DOHH2 (cell line): ENCODE data around the gene RABGAP1L.

Source experiments
- H3F3A ChIP-seq: fragments of 200-600 bp; sonication (generic), shearing (Covaris generic); 2 replicates; pipeline ENCODE4 v1.6.0; 2016; ENCODE audit warnings: antibody characterized with exemption, mild to moderate bottlenecking; ENCODE audit not compliant: control insufficient read depth, insufficient read depth
- H3K27ac ChIP-seq: fragments of 200-600 bp; sonication (generic); 2 replicates; pipeline ENCODE4 v1.5.1; 2014; ENCODE audit warnings: low read depth, mild to moderate bottlenecking, low read length, moderate library complexity
- H3K27me3 ChIP-seq: fragments of 200-600 bp; sonication (generic); 2 replicates; pipeline ENCODE4 v1.6.1; 2014; ENCODE audit warnings: mild to moderate bottlenecking, low read length, mixed read lengths; ENCODE audit not compliant: control insufficient read depth
- H3K36me3 ChIP-seq: fragments of 200-600 bp; sonication (generic); 2 replicates; pipeline ENCODE4 v1.6.1; 2014; ENCODE audit warnings: mild to moderate bottlenecking, low read length, moderate library complexity, mixed read lengths; ENCODE audit not compliant: control insufficient read depth
- H3K4me1 ChIP-seq: fragments of 200-600 bp; sonication (generic); 2 replicates; pipeline ENCODE4 v1.6.1; 2014; ENCODE audit warnings: mild to moderate bottlenecking, low read length, mixed read lengths; ENCODE audit not compliant: control insufficient read depth
- H3K4me2 ChIP-seq: fragments of 200-600 bp; sonication (generic); 2 replicates; pipeline ENCODE4 v1.6.0; 2014; ENCODE audit warnings: mild to moderate bottlenecking, low read length, moderate library complexity
- H3K4me3 ChIP-seq: fragments of 200-600 bp; sonication (generic); 2 replicates; pipeline ENCODE4 v1.5.1; 2014; ENCODE audit warnings: mild to moderate bottlenecking, low read length, mixed read lengths
- H3K79me2 ChIP-seq: fragments of 200-600 bp; sonication (generic); 2 replicates; pipeline ENCODE4 v1.6.1; 2014; ENCODE audit warnings: mild to moderate bottlenecking, low read length, mixed read lengths; ENCODE audit not compliant: control insufficient read depth
- H3K9me2 ChIP-seq: fragments of 200-600 bp; sonication (generic); replicated peaks from 2 replicates; pipeline ENCODE4 v1.6.1; 2014; ENCODE audit warnings: mild to moderate bottlenecking, low read length, mixed read lengths; ENCODE audit not compliant: control insufficient read depth
- H3K9me3 ChIP-seq: fragments of 200-600 bp; sonication (generic); 2 replicates; pipeline ENCODE4 v1.6.1; 2014; ENCODE audit warnings: antibody characterized with exemption, low read length, mixed read lengths; ENCODE audit not compliant: control insufficient read depth, insufficient read depth
- H4K20me1 ChIP-seq: fragments of 200-600 bp; sonication (generic); 2 replicates; pipeline ENCODE4 v1.6.0; 2014; ENCODE audit warnings: low read depth, mild to moderate bottlenecking, antibody characterized with exemption, low read length, moderate library complexity; ENCODE audit not compliant: control insufficient read depth, insufficient read depth
- EZH2phosphoT487 ChIP-seq: fragments of 200-600 bp; sonication (generic); IDR thresholded peaks from 2 replicates; pipeline ENCODE4 v1.6.1; 2017; ENCODE audit warnings: borderline replicate concordance, mild to moderate bottlenecking, antibody characterized with exemption, low read length, moderate library complexity, mixed read lengths
- TF ChIP-seq, protein P1 (sequence below): fragments of 200-600 bp; sonication (generic); IDR thresholded peaks from one replicate; pipeline ENCODE4 v1.5.1; 2014; ENCODE audit warnings: antibody characterized with exemption, mild to moderate bottlenecking, low read depth, low read length; ENCODE audit not compliant: poor library complexity, severe bottlenecking

Gene RABGAP1L

DNA sequence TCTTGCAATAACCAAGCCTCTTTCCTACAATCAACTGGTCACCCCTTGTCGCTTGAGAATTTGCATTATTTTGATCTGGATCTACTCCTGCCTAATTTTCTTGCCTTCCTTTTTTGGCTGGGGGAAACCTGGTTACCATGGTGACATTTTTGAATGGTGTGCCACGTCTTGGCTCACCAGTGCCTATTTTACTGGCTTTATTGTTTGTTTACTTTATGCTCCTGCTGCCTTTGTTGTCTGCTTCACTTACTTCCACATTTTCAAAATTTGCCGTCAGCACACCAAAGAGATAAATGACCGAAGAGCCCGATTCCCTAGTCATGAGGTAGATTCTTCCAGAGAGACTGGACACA, 289.2 kb downstream of the RABGAP1L start:
- TF ChIP-seq EZH2phosphoT487, result no peak
- TF ChIP-seq, protein P1, sequence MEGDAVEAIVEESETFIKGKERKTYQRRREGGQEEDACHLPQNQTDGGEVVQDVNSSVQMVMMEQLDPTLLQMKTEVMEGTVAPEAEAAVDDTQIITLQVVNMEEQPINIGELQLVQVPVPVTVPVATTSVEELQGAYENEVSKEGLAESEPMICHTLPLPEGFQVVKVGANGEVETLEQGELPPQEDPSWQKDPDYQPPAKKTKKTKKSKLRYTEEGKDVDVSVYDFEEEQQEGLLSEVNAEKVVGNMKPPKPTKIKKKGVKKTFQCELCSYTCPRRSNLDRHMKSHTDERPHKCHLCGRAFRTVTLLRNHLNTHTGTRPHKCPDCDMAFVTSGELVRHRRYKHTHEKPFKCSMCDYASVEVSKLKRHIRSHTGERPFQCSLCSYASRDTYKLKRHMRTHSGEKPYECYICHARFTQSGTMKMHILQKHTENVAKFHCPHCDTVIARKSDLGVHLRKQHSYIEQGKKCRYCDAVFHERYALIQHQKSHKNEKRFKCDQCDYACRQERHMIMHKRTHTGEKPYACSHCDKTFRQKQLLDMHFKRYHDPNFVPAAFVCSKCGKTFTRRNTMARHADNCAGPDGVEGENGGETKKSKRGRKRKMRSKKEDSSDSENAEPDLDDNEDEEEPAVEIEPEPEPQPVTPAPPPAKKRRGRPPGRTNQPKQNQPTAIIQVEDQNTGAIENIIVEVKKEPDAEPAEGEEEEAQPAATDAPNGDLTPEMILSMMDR, result no peak
- no peaks in the 10 kb centered on the region for H3F3A ChIP-seq

DNA sequence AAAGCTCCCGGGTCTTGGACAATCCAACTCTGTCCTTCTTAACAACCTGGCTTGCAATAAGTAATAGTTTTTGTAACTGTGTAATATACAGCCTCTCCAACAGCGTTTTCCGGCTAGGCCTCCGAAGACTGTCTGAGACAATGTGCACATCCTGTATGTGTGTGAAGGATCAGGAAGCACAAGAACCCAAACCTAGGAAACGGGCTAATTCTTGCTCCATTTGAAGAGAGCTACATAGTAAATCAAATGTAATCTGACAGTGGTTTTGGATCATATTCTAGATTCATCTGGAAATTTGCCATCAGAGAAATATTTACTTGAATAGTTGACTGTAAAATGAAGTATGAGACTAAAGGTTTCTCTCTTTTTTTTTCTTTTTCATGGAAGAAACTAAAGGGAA, 289.7 kb downstream of the RABGAP1L start:
- no peaks in the 10 kb centered on the region for H3K27me3 ChIP-seq
- H3K36me3 ChIP-seq, result peaks cover 23% of the 10 kb centered on the region
- no peaks in the 10 kb centered on the region for H3K9me3 ChIP-seq
- H3K79me2 ChIP-seq, result peaks cover 9% of the 10 kb centered on the region
- H3F3A ChIP-seq, result no peaks in the 10 kb centered on the region
- no peak overlapping the region for H3K27ac ChIP-seq
- no peak overlapping the region for H3K4me2 ChIP-seq
- H3K4me3 ChIP-seq, result no peak overlapping the region
- H3K4me1 ChIP-seq, result 0 out of 2 replicates have a peak, but pooled peaks cover 4% of the 10 kb centered on the region
- no peaks in the 10 kb centered on the region for H4K20me1 ChIP-seq
- TF ChIP-seq EZH2phosphoT487, result no peak
- TF ChIP-seq, protein P1, result no peak
- H3K9me2 ChIP-seq, result no peaks in the 10 kb centered on the region

More for the DNA sequence above, 289.2 kb downstream of the RABGAP1L start:
- no peak overlapping the region for H3K27ac ChIP-seq
- no peaks in the 10 kb centered on the region for H3K27me3 ChIP-seq
- H3K9me3 ChIP-seq, result no peaks in the 10 kb centered on the region
- H3K4me1 ChIP-seq, result 0 out of 2 replicates have a peak, but pooled peaks cover 4% of the 10 kb centered on the region
- H3K4me2 ChIP-seq, result no peak overlapping the region
- H3K79me2 ChIP-seq, result peaks cover 9% of the 10 kb centered on the region
- peaks cover 23% of the 10 kb centered on the region for H3K36me3 ChIP-seq
- no peaks in the 10 kb centered on the region for H3K9me2 ChIP-seq
- H4K20me1 ChIP-seq, result no peaks in the 10 kb centered on the region
- no peak overlapping the region for H3K4me3 ChIP-seq

DNA sequence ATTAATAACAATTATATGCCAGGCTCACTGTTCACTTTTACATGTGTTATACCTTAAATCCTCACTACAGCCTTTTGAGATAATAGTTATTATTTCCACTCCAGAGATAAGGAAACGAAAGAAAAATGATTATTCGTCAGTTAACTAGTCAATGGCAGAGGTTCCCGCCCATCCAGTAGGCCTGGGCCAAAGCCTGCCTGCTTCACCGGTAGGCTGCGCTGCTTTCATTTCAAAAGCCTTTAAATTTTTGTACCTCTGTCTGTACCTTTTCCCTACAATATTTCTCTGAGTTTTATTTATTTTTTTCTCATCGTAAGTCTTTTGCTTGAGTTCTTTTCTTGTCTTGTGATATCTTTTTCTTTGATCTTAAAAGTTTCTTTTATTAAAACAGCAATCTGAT, 292.1 kb downstream of the RABGAP1L start:
- no peaks in the 10 kb centered on the region for H3K27me3 ChIP-seq
- H3K9me2 ChIP-seq, result no peaks in the 10 kb centered on the region
- peaks cover 11% of the 10 kb centered on the region for H3K36me3 ChIP-seq
- no peaks in the 10 kb centered on the region; the same call in 1 of the 2 replicates for H3K79me2 ChIP-seq
- no peak overlapping the region for H3K27ac ChIP-seq
- no peak overlapping the region for H3K4me3 ChIP-seq
- TF ChIP-seq EZH2phosphoT487, result no peak
- no peak overlapping the region for H3K4me2 ChIP-seq
- H3K4me1 ChIP-seq, result no peaks in the 10 kb centered on the region
- no peaks in the 10 kb centered on the region for H3F3A ChIP-seq
- no peaks in the 10 kb centered on the region for H4K20me1 ChIP-seq
- H3K9me3 ChIP-seq, result no peaks in the 10 kb centered on the region

DNA sequence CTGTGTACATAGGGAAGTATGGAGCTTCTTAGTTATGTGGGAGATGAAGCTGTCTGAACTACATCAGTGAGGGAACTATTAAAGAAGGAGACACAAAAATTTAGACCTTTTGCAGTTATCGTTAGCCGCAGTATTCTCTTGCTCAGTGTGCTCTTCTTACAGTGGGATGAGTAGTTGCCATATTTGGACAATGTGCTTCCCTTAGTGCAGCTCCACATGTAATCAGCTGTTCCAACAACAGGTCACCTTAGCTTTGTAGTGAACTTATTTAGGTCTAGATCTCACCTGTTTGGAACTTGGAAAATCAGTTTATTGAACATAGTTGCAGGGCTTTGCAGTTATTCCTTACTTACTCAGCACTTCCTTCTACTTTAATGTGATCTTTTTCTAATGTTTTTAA, 306.5 kb downstream of the RABGAP1L start:
- H3K27ac ChIP-seq, result no peak overlapping the region
- H3K27me3 ChIP-seq, result no peaks in the 10 kb centered on the region
- H4K20me1 ChIP-seq, result no peaks in the 10 kb centered on the region
- peaks cover 20% of the 10 kb centered on the region for H3K36me3 ChIP-seq
- no peak for TF ChIP-seq EZH2phosphoT487
- TF ChIP-seq, protein P1, result no peak
- H3K9me2 ChIP-seq, result no peaks in the 10 kb centered on the region
- peaks cover 4% of the 10 kb centered on the region; the same call in 1 of the 2 replicates for H3K9me3 ChIP-seq
- H3K4me3 ChIP-seq, result no peak overlapping the region
- H3F3A ChIP-seq, result no peaks in the 10 kb centered on the region
- peaks cover 3% of the 10 kb centered on the region for H3K79me2 ChIP-seq
- H3K4me1 ChIP-seq, result peaks cover 3% of the 10 kb centered on the region; the same call in 1 of the 2 replicates
- no peak overlapping the region for H3K4me2 ChIP-seq
